Central memory CD8-positive, alpha-beta T cell (primary cell): ENCODE results near the gene PUS10.

Experiments
- ATAC-seq: fragments of 150-1000 bp; cut with Tn5 transposase; replicated peaks from 2 replicates; pipeline ENCODE4 v1.10.0; 2022; ENCODE audit warnings: mild to moderate bottlenecking, moderate FRiP score, moderate number of reproducible peaks; ENCODE audit not compliant: poor library complexity, severe bottlenecking; ENCODE audit errors: extremely low read depth
- DNase-seq, 2 donors: peaks; one replicate each; pipeline ENCODE4 v3.0.0; 2021; ENCODE audit warnings: low spot score in 2 of 2
- H3K27ac Mint-ChIP-seq: one replicate; pipeline ENCODE4 v1.8.0; 2022; ENCODE audit warnings: low read depth, mild to moderate bottlenecking, moderate library complexity, mixed read lengths
- H3K27me3 Mint-ChIP-seq: one replicate; pipeline ENCODE4 v1.8.0; 2022; ENCODE audit warnings: mixed read lengths
- H3K36me3 Mint-ChIP-seq: one replicate; pipeline ENCODE4 v1.8.0; 2022; ENCODE audit warnings: mild to moderate bottlenecking, moderate library complexity, mixed read lengths; ENCODE audit not compliant: insufficient read depth
- H3K4me1 Mint-ChIP-seq: one replicate; pipeline ENCODE4 v1.8.0; 2022; ENCODE audit warnings: mixed read lengths
- H3K4me3 Mint-ChIP-seq: one replicate; pipeline ENCODE4 v1.8.0; 2022; ENCODE audit warnings: mild to moderate bottlenecking, moderate library complexity, mixed read lengths
- H3K9me3 Mint-ChIP-seq: one replicate; pipeline ENCODE4 v1.8.0; 2022; ENCODE audit warnings: mixed read lengths

PUS10 gene

GRCh38 chr2:60976875-60977561 lies 41.0 kb downstream of the PUS10 start:
- ATAC-seq = no peak

GRCh38 chr2:60976256-60976850 lies 41.7 kb downstream of the PUS10 start:
- no peak for ATAC-seq
- H3K27ac Mint-ChIP-seq = peak overlapping the region; percentile 35
- no peaks in the 10 kb centered on the region for H3K27me3 Mint-ChIP-seq
- H3K4me3 Mint-ChIP-seq = no peak overlapping the region
- peaks cover 14% of the 10 kb centered on the region for H3K4me1 Mint-ChIP-seq
- peaks cover 5% of the 10 kb centered on the region for H3K36me3 Mint-ChIP-seq
- DNase-seq = no peak
- no peaks in the 10 kb centered on the region for H3K9me3 Mint-ChIP-seq

More at GRCh38 chr2:60976875-60977561, 41.0 kb downstream of the PUS10 start:
- DNase-seq = no peak
- H3K9me3 Mint-ChIP-seq = no peaks in the 10 kb centered on the region
- H3K27me3 Mint-ChIP-seq = no peaks in the 10 kb centered on the region
- peaks cover 14% of the 10 kb centered on the region for H3K4me1 Mint-ChIP-seq
- no peak overlapping the region for H3K4me3 Mint-ChIP-seq
- peaks cover 5% of the 10 kb centered on the region for H3K36me3 Mint-ChIP-seq
- H3K27ac Mint-ChIP-seq = peak overlapping the region; percentile 2

GRCh38 chr2:60974652-60975051 lies 43.4 kb downstream of the PUS10 start:
- no peak for ATAC-seq
- no peak for DNase-seq
- Mint-ChIP-seq H3K9me3 (no peaks in the 10 kb centered on the region), H3K4me3 (no peak overlapping the region), H3K36me3 (peaks cover 5% of the 10 kb centered on the region), H3K27me3 (no peaks in the 10 kb centered on the region), H3K27ac (no peak overlapping the region), H3K4me1 (peaks cover 6% of the 10 kb centered on the region)

- Mint-ChIP-seq H3K36me3 (peaks cover 5% of the 10 kb centered on the region), H3K9me3 (no peaks in the 10 kb centered on the region), H3K27me3 (no peaks in the 10 kb centered on the region), H3K27ac (peak overlapping the region; percentile 51), H3K4me3 (no peak overlapping the region), H3K4me1 (no peaks in the 10 kb centered on the region)
- ATAC-seq (no peak), DNase-seq (no peak)
Observed at GRCh38 chr2:60973705-60974104, 44.4 kb downstream of the PUS10 start.

- H3K4me1 Mint-ChIP-seq = no peaks in the 10 kb centered on the region
- no peak overlapping the region for H3K4me3 Mint-ChIP-seq
- peaks cover 5% of the 10 kb centered on the region for H3K36me3 Mint-ChIP-seq
- no peaks in the 10 kb centered on the region for H3K9me3 Mint-ChIP-seq
- H3K27ac Mint-ChIP-seq = no peak overlapping the region
- ATAC-seq (no peak), DNase-seq (no peak)
- H3K27me3 Mint-ChIP-seq = no peaks in the 10 kb centered on the region
Observed at GRCh38 chr2:60972889-60973656, 45.0 kb downstream of the PUS10 start.

GRCh38 chr2:60966507-60967405 lies 51.3 kb downstream of the PUS10 start:
- Mint-ChIP-seq H3K4me3 (peak overlapping the region; percentile 61), H3K27me3 (no peaks in the 10 kb centered on the region), H3K9me3 (no peaks in the 10 kb centered on the region), H3K36me3 (no peaks in the 10 kb centered on the region), H3K4me1 (peaks cover 12% of the 10 kb centered on the region), H3K27ac (peak overlapping the region; percentile 80)
- ATAC-seq = no peak
- DNase-seq = no peak

GRCh38 chr2:60965499-60965785 lies 52.6 kb downstream of the PUS10 start:
- Mint-ChIP-seq H3K27ac (peak overlapping the region; percentile 91), H3K4me1 (peaks cover 12% of the 10 kb centered on the region), H3K9me3 (no peaks in the 10 kb centered on the region), H3K36me3 (no peaks in the 10 kb centered on the region), H3K27me3 (no peaks in the 10 kb centered on the region), H3K4me3 (peak overlapping the region; percentile 36)
- DNase-seq = no peak
- ATAC-seq = no peak

- H3K4me3 Mint-ChIP-seq = peak overlapping the region; percentile 36
- H3K27ac Mint-ChIP-seq = peak overlapping the region; percentile 91
- ATAC-seq (peak; percentile 89), DNase-seq (no peak)
- H3K27me3 Mint-ChIP-seq = no peaks in the 10 kb centered on the region
- H3K4me1 Mint-ChIP-seq = peaks cover 12% of the 10 kb centered on the region
- no peaks in the 10 kb centered on the region for H3K9me3 Mint-ChIP-seq
- no peaks in the 10 kb centered on the region for H3K36me3 Mint-ChIP-seq
Observed at GRCh38 chr2:60964651-60965498, 53.2 kb downstream of the PUS10 start.

GRCh38 chr2:60963190-60963589 lies 54.9 kb downstream of the PUS10 start:
- DNase-seq (no peak), ATAC-seq (no peak)
- Mint-ChIP-seq H3K4me1 (peaks cover 12% of the 10 kb centered on the region), H3K4me3 (no peak overlapping the region), H3K27ac (no peak overlapping the region), H3K9me3 (no peaks in the 10 kb centered on the region), H3K36me3 (no peaks in the 10 kb centered on the region), H3K27me3 (no peaks in the 10 kb centered on the region)

GRCh38 chr2:60962528-60962927 lies 55.5 kb downstream of the PUS10 start:
- Mint-ChIP-seq H3K27ac (no peak overlapping the region), H3K27me3 (no peaks in the 10 kb centered on the region), H3K4me3 (no peak overlapping the region), H3K4me1 (peaks cover 12% of the 10 kb centered on the region), H3K9me3 (no peaks in the 10 kb centered on the region), H3K36me3 (no peaks in the 10 kb centered on the region)
- no peak for DNase-seq
- ATAC-seq = no peak

- H3K4me3 Mint-ChIP-seq = no peak overlapping the region
- H3K9me3 Mint-ChIP-seq = no peaks in the 10 kb centered on the region
- no peak for ATAC-seq
- DNase-seq = no peak
- no peak overlapping the region for H3K27ac Mint-ChIP-seq
- H3K4me1 Mint-ChIP-seq = peaks cover 7% of the 10 kb centered on the region
- H3K36me3 Mint-ChIP-seq = no peaks in the 10 kb centered on the region
- no peaks in the 10 kb centered on the region for H3K27me3 Mint-ChIP-seq
Observed at GRCh38 chr2:60961457-60961856, 56.6 kb downstream of the PUS10 start.

GRCh38 chr2:60960706-60961105 lies 57.3 kb downstream of the PUS10 start:
- H3K4me3 Mint-ChIP-seq = no peak overlapping the region
- H3K36me3 Mint-ChIP-seq = no peaks in the 10 kb centered on the region
- ATAC-seq = no peak
- no peak for DNase-seq
- no peaks in the 10 kb centered on the region for H3K9me3 Mint-ChIP-seq
- H3K4me1 Mint-ChIP-seq = no peaks in the 10 kb centered on the region
- no peaks in the 10 kb centered on the region for H3K27me3 Mint-ChIP-seq
- no peak overlapping the region for H3K27ac Mint-ChIP-seq
